PFSK-1 (cell line): Measurements from ENCODE around the gene MAML1.

Experiments used
- POLR2AphosphoS5 ChIP-seq: IDR thresholded peaks from 2 replicates; pipeline ENCODE4 v1.6.1; 2012; ENCODE audit warnings: low read depth, mild to moderate bottlenecking, control low read depth, low read length, moderate library complexity
- SIN3A ChIP-seq: IDR thresholded peaks from 2 replicates; pipeline ENCODE4 v1.6.1; 2012; ENCODE audit warnings: mild to moderate bottlenecking, low read length, moderate library complexity, borderline replicate concordance; ENCODE audit not compliant: insufficient read depth

DNA sequence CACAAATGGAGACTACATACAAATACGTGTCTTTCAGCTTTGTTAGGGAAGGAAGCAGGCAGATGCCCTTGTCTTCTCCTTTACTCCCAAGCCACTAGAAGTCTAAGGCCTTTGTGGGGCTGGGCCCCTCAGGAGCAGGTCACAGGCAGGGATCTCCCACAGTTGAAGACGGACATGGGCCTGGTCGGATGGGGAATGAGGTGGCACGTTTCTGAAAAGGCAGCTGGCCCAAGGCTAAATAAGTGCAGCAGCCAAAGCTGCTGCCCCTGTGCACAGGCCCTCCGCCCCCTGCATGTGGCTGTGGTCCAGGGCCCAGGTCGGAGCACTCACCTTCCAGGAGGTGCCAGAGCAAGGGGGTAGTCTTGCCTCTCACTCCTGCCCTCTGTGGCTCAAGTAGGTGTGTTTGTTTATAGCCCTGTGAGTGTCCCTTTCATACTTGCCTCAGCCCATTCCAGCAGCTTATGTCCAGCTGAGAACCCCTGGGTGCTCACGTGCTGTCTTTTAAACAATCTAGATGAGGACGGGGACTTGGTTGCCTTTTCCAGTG is 89.9 kb downstream of the MAML1 start:
- TF ChIP-seq SIN3A (no peak), POLR2AphosphoS5 (no peak)
